Dendritic cell treated with granulocyte-macrophage colony-stimulating factor and Interleukin-4, amounts not matched to agents 40 ng/mL and 50 ng/mL, for 4 days (primary cell): ENCODE measurements around the gene ZNF444.
"Not testable (repeated sequence)": the region's sequence is repeated elsewhere in the genome, so short reads cannot be mapped to it uniquely, and the experiment has no call there.

Source experiments
- H3K27ac Mint-ChIP-seq: one replicate; pipeline ENCODE4 v1.8.0; 2022; ENCODE audit warnings: mild to moderate bottlenecking, mixed read lengths
- H3K27me3 Mint-ChIP-seq: one replicate; pipeline ENCODE4 v1.8.0; 2022; ENCODE audit warnings: mild to moderate bottlenecking, mixed read lengths
- H3K36me3 Mint-ChIP-seq: one replicate; pipeline ENCODE4 v1.8.0; 2022; ENCODE audit warnings: low read depth, mixed read lengths
- H3K4me1 Mint-ChIP-seq: one replicate; pipeline ENCODE4 v1.8.0; 2022; ENCODE audit warnings: low read depth, mixed read lengths
- H3K4me3 Mint-ChIP-seq: one replicate; pipeline ENCODE4 v1.8.0; 2022; ENCODE audit warnings: mild to moderate bottlenecking, moderate library complexity, mixed read lengths
- H3K9me3 Mint-ChIP-seq: one replicate; pipeline ENCODE4 v1.8.0; 2022; ENCODE audit warnings: mixed read lengths
- intact Hi-C: fragments of 100-400 bp; cut with micrococcal nuclease; formaldehyde crosslinking; loops from one replicate; pipeline ENCODE4 v1.15.0; 2022

Gene ZNF444

DNA sequence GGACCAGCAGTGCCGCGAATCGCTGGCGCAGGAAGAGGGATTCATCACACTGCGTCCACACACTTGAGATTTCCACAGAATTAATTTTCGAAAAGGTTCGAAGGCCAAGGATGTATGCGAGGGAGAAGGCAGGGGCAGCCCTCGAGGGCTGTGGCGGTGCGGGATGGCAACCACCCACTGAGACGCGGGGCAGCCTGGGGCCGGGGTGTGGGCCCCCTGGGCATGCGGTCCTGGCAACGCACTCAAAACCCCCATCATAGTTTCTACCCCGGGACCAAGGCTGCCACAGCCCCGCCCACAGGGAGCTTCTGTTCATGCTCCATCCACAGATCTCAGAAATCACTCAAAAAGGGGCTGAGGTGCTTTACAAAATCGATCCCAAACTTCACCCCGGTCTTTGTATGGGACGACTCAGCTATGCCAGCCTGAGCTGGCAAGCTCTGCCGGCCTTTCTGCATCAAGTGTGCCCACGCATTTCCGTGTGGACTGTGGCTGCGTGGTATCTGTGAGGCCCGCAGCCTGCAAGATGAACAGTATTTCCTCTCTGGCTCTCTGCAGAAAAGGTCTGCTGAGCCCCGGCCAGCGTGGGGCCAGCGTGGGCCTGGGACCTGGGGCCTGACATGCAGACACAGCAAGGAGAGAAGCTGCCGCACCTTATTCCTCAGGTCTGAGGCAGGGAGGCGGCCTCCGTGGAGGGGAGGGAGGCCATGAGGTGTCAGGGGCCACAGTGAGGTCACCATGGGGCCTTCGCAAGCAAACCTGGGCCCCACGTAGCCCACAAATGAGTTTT is 39.1 kb upstream of the ZNF444 start:
- peaks cover 49% of the 10 kb centered on the region for H3K4me1 Mint-ChIP-seq
- H3K9me3 Mint-ChIP-seq, result no peaks in the 10 kb centered on the region
- H3K27me3 Mint-ChIP-seq, result no peaks in the 10 kb centered on the region
- intact Hi-C loops, result no loop called here
- H3K36me3 Mint-ChIP-seq, result peaks cover 89% of the 10 kb centered on the region
- H3K4me3 Mint-ChIP-seq, result no peak overlapping the region
- peak overlapping the region; percentile 24 for H3K27ac Mint-ChIP-seq

DNA sequence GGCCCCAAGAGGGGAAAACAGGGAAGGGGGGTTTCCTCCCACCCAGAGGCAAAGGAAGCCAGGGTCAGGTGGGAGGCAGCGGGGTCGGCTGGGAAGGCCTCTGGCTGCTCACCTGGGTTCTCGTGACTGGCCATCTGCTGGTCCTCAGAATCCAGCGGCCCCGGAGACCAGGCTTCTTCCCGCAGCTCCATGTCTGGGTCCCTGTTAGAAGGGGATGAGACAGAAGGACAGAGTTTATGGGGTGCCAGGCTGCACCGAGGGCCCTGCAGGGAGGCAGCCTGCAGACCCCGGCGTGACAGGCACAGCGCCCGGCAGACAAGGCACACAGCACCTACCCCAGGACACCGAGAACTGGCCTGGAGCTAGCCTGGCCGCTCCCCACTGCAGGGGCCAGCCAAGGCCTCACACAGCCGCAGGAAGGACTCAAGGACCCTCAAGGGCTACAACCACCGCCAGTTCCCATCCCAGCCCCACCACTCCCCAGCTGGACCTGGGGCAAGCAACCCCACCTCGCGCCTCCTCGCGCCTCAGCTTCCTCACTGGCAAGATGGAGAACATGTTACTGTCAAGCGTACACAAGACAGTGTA is 38.0 kb upstream of the ZNF444 start:
- Mint-ChIP-seq H3K9me3 (no peaks in the 10 kb centered on the region), H3K27ac (peak overlapping the region; percentile 24), H3K36me3 (peaks cover 89% of the 10 kb centered on the region), H3K4me3 (no peak overlapping the region), H3K4me1 (peaks cover 61% of the 10 kb centered on the region), H3K27me3 (no peaks in the 10 kb centered on the region)
- intact Hi-C loops, result no loop called here

DNA sequence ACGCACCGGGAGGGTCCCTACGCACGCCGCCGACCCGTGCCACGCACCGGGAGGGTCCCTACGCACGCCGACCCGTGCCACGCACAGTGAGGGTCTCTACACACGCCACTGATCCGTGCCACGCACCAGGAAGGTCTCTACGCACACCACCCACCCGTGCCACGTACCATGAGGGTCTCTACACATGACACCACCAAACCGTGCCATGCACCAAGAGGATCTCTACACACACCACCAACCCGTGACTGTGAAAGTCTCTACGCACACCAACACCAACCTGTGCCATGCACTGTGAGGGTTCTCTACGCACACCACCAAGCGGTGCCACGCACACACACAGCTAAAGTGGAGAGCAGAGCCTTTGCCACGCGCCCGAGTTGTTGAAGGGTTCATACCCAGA is 36.7 kb upstream of the ZNF444 start:
- no peak overlapping the region for H3K4me3 Mint-ChIP-seq
- H3K9me3 Mint-ChIP-seq, result no peaks in the 10 kb centered on the region
- intact Hi-C loops, result no loop called here
- H3K27ac Mint-ChIP-seq, result peak overlapping the region; percentile 70
- H3K27me3 Mint-ChIP-seq, result no peaks in the 10 kb centered on the region
- H3K4me1 Mint-ChIP-seq, result peaks cover 74% of the 10 kb centered on the region
- H3K36me3 Mint-ChIP-seq, result peaks cover 89% of the 10 kb centered on the region

DNA sequence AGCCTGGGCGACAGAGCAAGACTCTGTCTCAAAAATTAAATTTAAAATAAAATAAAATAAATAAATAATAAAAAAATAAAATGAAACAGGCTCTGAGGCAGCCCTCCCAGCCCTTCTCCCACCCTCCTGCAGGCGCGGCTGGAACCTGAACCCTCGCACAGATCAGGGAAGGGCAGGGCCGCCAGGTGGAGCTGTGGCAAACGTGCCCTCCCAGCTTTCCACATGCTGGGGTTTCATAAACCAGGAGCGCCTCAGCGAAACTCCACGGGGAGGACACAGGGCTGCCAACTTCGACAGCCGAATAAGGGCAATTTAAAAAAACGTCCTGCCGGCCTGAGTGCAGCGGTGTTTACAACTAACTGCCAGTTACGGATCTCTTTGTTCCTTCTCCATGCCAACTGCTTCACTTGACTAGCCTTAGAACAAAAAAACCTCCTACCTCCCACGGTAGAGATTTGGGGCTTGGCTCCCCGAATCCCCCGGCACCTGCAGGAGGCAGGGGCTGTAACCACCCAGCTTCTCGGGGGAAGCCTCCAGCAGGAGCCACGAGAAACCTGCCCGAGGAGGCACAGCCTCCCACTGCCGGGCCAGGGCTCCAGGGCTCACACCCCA is 35.9 kb upstream of the ZNF444 start:
- Mint-ChIP-seq H3K4me1 (peaks cover 77% of the 10 kb centered on the region), H3K27me3 (no peaks in the 10 kb centered on the region), H3K4me3 (peak overlapping the region; percentile 46), H3K27ac (peak overlapping the region; percentile 70), H3K36me3 (peaks cover 81% of the 10 kb centered on the region), H3K9me3 (no peaks in the 10 kb centered on the region)
- intact Hi-C loops, result loop anchor here (1.0 kb wide), 1 partner anchor 35 kb away; no protein-coding TSS in a partner anchor

DNA sequence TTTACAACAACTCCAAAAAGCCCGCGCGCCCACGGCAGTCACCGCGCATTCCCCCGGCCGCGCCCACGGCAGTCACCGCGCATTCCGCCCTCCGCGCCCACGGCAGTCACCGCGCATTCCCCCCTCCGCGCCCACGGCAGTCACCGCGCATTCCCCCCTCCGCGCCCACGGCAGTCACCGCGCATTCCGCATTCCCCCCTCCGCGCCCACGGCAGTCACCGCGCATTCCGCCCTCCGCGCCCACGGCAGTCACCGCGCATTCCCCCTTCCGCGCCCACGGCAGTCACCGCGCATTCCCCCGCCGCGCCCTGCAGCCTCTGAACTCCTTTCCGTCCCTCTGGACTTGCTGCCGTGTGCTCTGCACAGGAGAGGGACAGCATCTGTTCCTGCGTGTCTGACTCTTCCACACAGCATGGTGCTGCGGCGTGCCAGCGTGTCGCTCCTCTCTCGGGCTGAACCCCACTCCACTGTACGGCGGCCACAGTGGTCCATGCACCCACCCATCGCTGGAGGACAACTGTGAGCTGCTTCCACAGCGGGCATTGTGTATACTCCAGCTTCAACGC is 35.2 kb upstream of the ZNF444 start:
- Mint-ChIP-seq H3K4me1 (peaks cover 85% of the 10 kb centered on the region), H3K36me3 (peaks cover 74% of the 10 kb centered on the region), H3K27ac (peak overlapping the region; percentile 70), H3K4me3 (peak overlapping the region; percentile 58)
- not testable (repeated sequence) for H3K9me3 Mint-ChIP-seq, H3K27me3 Mint-ChIP-seq
- intact Hi-C loops, result loop anchor here (1.0 kb wide), 1 partner anchor 34 kb away; no protein-coding TSS in a partner anchor

DNA sequence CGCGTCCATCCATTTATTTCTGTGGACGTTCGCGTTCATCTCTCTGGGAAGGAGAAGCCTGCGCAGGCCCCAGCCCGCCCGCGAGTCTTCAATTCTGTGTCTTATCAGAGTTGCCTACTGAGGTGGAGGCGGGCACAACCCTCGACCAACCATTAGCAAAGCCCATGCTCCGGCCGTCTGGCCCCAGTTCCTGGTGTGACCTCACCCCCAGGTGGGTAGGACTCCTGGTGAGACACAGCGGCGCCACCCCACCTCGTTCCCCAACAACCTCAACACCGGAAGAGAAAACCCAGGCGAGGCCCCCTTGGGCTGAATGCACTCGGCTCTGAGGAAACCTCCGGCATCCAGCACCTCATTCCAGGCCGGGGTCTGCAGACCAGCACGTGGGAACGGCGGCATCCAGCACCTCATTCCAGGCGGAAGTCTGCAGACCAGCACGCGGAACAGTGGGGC is 34.7 kb upstream of the ZNF444 start:
- peaks cover 85% of the 10 kb centered on the region for H3K4me1 Mint-ChIP-seq
- H3K27me3 Mint-ChIP-seq, result no peaks in the 10 kb centered on the region
- intact Hi-C loops, result no loop called here
- H3K36me3 Mint-ChIP-seq, result peaks cover 69% of the 10 kb centered on the region
- H3K27ac Mint-ChIP-seq, result peak overlapping the region; percentile 70
- H3K9me3 Mint-ChIP-seq, result no peaks in the 10 kb centered on the region
- no peak overlapping the region for H3K4me3 Mint-ChIP-seq

DNA sequence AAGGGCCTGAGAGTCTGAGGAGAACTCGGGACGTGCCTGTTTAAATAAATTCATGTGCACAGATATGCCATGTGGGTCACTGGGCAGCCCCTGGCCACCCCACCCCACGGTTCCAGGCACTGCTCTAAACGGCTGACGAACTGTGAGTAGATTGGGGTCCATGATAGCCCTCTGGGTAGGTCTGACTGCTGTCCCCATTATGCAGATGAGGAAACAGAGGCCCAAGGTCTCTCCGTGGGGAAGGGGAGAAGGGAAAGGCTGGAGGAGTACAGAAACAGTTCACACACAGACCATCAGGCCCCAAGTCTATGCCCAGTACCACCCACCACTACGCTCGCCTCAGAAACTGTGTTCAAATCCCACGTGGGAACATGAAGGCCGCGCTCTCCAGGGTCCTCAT is 34.1 kb upstream of the ZNF444 start:
- H3K4me1 Mint-ChIP-seq, result peaks cover 85% of the 10 kb centered on the region
- no peaks in the 10 kb centered on the region for H3K9me3 Mint-ChIP-seq
- no peak overlapping the region for H3K4me3 Mint-ChIP-seq
- intact Hi-C loops, result no loop called here
- H3K27me3 Mint-ChIP-seq, result no peaks in the 10 kb centered on the region
- peaks cover 63% of the 10 kb centered on the region for H3K36me3 Mint-ChIP-seq
- peak overlapping the region; percentile 67 for H3K27ac Mint-ChIP-seq

DNA sequence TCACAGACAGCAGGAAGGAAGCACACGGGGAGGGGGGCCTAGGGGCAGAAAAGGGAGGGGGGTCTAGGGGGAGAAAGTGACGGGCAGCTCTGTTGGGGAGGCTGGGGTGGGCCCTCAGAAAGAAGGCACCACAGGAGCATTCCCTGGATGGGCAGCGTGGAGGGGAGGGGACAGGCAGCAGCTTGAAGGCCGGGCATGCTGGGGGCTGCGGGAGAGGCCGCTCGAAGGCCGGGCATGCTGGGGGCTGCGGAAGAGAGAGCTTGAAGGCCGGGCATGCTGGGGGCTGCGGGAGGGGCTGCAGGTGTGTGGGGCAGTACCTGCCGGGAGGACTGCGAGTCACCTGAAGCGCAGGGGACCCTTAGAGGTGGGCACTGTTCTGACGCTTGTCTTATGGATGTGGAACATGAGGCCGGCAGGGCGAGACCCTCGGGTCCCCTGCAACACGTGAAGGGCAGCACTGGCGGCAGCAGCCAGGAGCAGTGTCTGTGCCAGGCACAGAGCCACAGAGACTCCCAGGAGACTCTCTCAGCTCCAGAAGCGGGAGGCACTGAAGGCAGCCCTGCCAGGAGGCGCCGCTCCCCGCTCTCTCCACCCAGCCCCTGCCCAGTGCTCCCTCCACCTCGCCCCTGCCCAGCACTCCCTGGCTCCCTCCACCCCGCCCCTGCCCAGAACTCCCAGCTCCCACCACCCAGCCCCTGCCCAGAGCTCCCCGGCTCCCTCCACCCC is 33.3 kb upstream of the ZNF444 start:
- H3K36me3 Mint-ChIP-seq, result peaks cover 55% of the 10 kb centered on the region
- intact Hi-C loops, result no loop called here
- H3K27me3 Mint-ChIP-seq, result no peaks in the 10 kb centered on the region
- no peaks in the 10 kb centered on the region for H3K9me3 Mint-ChIP-seq
- H3K4me1 Mint-ChIP-seq, result peaks cover 87% of the 10 kb centered on the region
- no peak overlapping the region for H3K4me3 Mint-ChIP-seq
- peak overlapping the region; percentile 67 for H3K27ac Mint-ChIP-seq

DNA sequence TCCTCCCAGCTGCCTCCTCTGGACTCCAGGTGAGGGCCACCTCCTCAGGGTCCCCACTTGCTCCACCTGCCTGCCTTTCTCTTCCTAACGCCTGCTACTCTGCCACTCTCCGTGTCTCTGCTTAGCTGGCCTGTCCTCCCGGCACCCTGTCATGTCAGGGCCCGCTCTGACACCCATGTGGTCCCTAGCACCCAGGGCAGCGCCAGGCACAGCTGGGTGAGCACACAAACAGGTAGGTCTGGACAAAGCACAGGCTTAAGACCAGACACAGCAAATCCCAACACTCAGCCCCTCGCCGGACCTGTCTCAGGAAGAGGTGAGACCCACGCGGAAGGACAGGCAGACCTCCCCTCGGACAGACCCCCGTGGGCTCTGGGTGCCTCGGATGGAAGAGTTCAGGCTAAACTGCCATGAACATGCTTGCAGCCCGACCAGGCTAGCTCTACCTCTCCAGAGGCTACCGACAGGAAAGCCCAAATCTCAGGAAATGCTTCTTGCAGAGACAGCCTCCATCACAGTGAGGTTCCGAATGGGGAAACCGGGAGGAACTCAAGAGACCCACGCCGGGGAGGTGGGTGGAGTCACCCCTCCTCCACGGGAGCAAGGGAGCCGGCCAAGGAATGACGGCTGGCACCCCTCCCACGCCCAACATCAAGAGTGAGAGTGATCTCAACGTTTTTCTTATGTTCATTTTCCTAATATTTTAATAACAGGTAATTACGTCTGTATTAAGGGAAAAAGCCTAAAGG is 32.5 kb upstream of the ZNF444 start:
- H3K4me3 Mint-ChIP-seq, result no peak overlapping the region
- intact Hi-C loops, result no loop called here
- peak overlapping the region; percentile 67 for H3K27ac Mint-ChIP-seq
- no peaks in the 10 kb centered on the region for H3K9me3 Mint-ChIP-seq
- H3K36me3 Mint-ChIP-seq, result peaks cover 47% of the 10 kb centered on the region
- H3K27me3 Mint-ChIP-seq, result no peaks in the 10 kb centered on the region
- peaks cover 87% of the 10 kb centered on the region for H3K4me1 Mint-ChIP-seq

DNA sequence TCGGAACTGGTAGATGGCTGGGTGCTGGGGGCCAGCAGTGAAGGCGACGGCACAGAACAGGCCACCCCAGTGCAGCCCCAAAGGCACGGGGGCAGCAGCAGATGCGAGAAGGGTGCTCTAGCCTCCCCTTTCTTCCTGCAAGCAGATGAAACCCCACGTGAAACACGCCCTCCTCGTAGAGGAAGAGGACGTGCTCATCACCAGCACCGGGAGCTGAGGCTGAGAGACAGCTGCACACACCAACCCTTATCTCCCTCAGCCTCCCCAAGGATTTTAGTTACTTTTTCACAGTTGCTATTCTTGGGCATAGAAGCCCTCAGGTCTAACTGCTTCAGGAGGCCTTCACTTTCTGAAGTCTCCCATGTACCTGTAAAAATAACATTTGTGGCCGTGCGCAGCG is 31.9 kb upstream of the ZNF444 start:
- Mint-ChIP-seq H3K27ac (no peak overlapping the region), H3K4me1 (peaks cover 93% of the 10 kb centered on the region), H3K9me3 (no peaks in the 10 kb centered on the region), H3K36me3 (peaks cover 51% of the 10 kb centered on the region), H3K27me3 (no peaks in the 10 kb centered on the region), H3K4me3 (no peak overlapping the region)
- intact Hi-C loops, result no loop called here

DNA sequence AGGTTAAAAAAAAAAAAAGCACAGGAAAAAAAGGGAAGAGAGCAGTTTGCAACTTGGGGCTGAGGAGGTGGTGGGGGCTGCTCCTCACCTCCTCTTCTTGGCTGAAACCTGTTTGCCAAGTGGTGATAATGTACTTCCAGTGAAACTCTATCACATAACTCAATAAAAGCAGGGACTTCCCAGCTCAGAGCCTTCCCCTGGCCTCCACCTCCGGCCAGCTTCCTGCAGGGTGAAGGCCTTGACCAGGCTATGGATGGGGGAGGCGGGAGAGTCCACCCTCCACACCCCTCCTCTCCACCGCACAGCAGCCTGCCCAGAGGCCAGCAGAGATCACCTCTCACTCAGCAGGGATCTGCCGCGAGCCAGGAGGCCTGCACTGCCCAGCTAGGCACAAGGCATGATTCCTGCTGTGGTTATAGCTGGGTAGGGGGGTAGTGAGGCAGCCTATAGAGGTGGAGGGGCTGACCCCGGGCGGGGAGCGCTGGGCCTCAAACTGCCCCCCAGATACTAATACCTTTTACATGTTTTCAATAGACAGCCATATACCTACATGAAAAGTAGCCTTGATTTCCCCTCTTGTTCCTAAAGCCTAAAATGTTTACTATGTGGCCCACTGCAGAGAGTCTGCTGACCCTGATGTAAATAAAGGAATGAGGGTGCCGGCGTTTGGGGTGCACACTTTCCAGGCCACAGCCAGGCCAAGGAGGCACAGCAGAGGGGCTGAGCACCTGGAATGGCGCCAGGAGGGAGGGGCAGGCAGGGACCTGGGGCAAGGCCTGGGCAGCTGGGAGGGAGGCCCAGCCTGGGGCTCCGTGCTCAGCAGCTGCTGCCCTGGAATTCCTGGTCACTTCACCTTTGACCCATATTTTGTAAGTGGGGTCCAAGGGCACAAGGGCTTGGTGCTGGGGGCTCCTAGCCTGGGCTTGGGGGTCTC is 30.3 kb upstream of the ZNF444 start:
- Mint-ChIP-seq H3K4me1 (peaks cover 90% of the 10 kb centered on the region), H3K4me3 (peak overlapping the region; percentile 9), H3K27me3 (no peaks in the 10 kb centered on the region), H3K9me3 (no peaks in the 10 kb centered on the region), H3K27ac (peak overlapping the region; percentile 61), H3K36me3 (peaks cover 57% of the 10 kb centered on the region)
- intact Hi-C loops, result loop anchor here (1.0 kb wide), 1 partner anchor 11 kb away; the partner anchor contains the start of gene ZNF787

DNA sequence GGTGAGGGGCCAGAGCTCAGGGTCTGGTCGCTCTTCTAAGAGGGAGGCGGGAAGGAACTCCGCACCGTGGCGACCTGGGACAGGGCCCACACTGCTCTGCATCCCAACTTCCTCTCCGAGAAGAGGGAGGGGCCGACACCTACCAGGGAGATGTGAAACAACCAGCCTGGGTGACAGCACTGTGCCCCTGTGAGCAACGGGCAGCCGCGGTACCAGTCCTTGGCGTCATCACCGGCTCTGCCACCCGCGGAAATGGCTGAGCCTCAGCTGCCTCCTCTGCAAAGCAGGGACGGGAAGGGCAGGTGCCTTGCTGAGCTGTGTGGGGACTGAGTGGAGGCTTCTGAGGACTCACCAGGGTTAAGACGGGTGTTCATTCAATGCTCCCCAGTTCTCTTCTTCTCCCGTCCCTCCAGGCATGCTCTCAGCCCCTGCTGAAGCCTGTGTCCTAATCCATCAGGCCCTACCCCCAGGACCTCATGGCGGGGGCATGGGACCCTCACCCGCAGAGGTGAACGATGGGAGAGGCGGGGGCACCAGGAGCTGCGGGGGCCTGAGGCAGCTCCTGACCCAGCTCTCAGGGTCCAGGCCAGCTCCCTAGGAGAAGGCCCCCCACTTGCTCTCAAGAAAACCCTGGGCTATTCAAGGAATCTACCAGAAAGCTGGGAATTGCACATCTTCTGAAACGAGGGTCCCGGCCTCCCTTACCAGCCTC is 29.3 kb upstream of the ZNF444 start:
- intact Hi-C loops, result loop anchor here (1.0 kb wide), 1 partner anchor 10 kb away; the partner anchor contains the start of gene ZNF787
- peak overlapping the region; percentile 55 for H3K4me3 Mint-ChIP-seq

More for the DNA sequence above, 29.3 kb upstream of the ZNF444 start:
- Mint-ChIP-seq H3K9me3 (no peaks in the 10 kb centered on the region), H3K36me3 (peaks cover 54% of the 10 kb centered on the region), H3K27me3 (no peaks in the 10 kb centered on the region), H3K27ac (peak overlapping the region; percentile 61), H3K4me1 (peaks cover 85% of the 10 kb centered on the region)
